HG03175 (cell line): ENCODE results near the gene IL22.
A peak's percentile ranks its signal among the peaks of the same experiment; 100 is the strongest.

Source experiments
- ATAC-seq: cut with Tn5 transposase; IDR thresholded peaks from one replicate; pipeline ENCODE4 v1.9.1; 2021; ENCODE audit warnings: mild to moderate bottlenecking, moderate library complexity; ENCODE audit not compliant: unreplicated experiment

The IL22 gene

GRCh38 chr12:68264857-68265256 lies 11.5 kb upstream of the IL22 start:
- ATAC-seq = no peak

GRCh38 chr12:68264158-68264855 lies 10.9 kb upstream of the IL22 start:
- ATAC-seq = no peak

GRCh38 chr12:68263366-68263765 lies 10.0 kb upstream of the IL22 start:
- no peak for ATAC-seq

GRCh38 chr12:68261896-68262295 lies 8.5 kb upstream of the IL22 start:
- ATAC-seq = no peak

- no peak for ATAC-seq
These were observed 6.7 kb upstream of the IL22 start for GRCh38 chr12:68260153-68260552.

- no peak for ATAC-seq
These were observed 6.0 kb upstream of the IL22 start for GRCh38 chr12:68259318-68259940.

- no peak for ATAC-seq
These were observed 1.3 kb downstream of the IL22 start for GRCh38 chr12:68252077-68252476.

- no peak for ATAC-seq
These were observed 3.0 kb downstream of the IL22 start for GRCh38 chr12:68250454-68250853.

- no peak for ATAC-seq
These were observed 5.6 kb downstream of the IL22 start for GRCh38 chr12:68247785-68248184.

GRCh38 chr12:68246350-68246749 lies 7.1 kb downstream of the IL22 start:
- no peak for ATAC-seq

GRCh38 chr12:68245180-68246021 lies 8.0 kb downstream of the IL22 start:
- no peak for ATAC-seq

- no peak for ATAC-seq
These were observed 10.6 kb downstream of the IL22 start for GRCh38 chr12:68242777-68243176.

GRCh38 chr12:68240975-68241374 lies 12.4 kb downstream of the IL22 start:
- peak; percentile 98 for ATAC-seq

- ATAC-seq = no peak
These were observed 13.3 kb downstream of the IL22 start for GRCh38 chr12:68240079-68240478.

- ATAC-seq = no peak
These were observed 14.0 kb downstream of the IL22 start for GRCh38 chr12:68239309-68239982.

- ATAC-seq = no peak
These were observed 15.8 kb downstream of the IL22 start for GRCh38 chr12:68237619-68238018.

- ATAC-seq = no peak
These were observed 16.3 kb downstream of the IL22 start for GRCh38 chr12:68237078-68237477.

GRCh38 chr12:68236421-68237059 lies 16.9 kb downstream of the IL22 start:
- peak; percentile 49 for ATAC-seq

GRCh38 chr12:68235576-68235975 lies 17.8 kb downstream of the IL22 start:
- ATAC-seq = no peak

- ATAC-seq = no peak
These were observed 19.3 kb downstream of the IL22 start for GRCh38 chr12:68234140-68234539.

- no peak for ATAC-seq
These were observed 19.9 kb downstream of the IL22 start for GRCh38 chr12:68233498-68233897.
